Immature natural killer cell (primary cell): Measurements from ENCODE around the gene NTSR1. TPM values are rescaled to one million over a fixed set of nuclear protein-coding genes. Genes with fewer than 3 reads are reported as not detected.

Source experiments
- DNase-seq, 3 donors: peaks; one replicate each; pipeline ENCODE4 v3.0.0; 2022; ENCODE audit warnings: mixed read lengths in 1 of 3
- H3K27ac Mint-ChIP-seq, 6 donors: one replicate each; pipeline ENCODE4 v1.8.0; 2020; ENCODE audit warnings: mixed read lengths in 6 of 6, mild to moderate bottlenecking in 5 of 6, inconsistent platforms in 4 of 6, moderate library complexity in 3 of 6
- H3K27me3 Mint-ChIP-seq, 3 donors: one replicate each; pipeline ENCODE4 v1.8.0; 2020 to 2021; ENCODE audit warnings: low read depth in 3 of 3, mild to moderate bottlenecking in 3 of 3, mixed read lengths in 3 of 3, moderate library complexity in 3 of 3, inconsistent platforms in 1 of 3
- H3K36me3 Mint-ChIP-seq, 3 donors: one replicate each; pipeline ENCODE4 v1.8.0; 2020; ENCODE audit warnings: mixed read lengths in 3 of 3, inconsistent platforms in 2 of 3, mild to moderate bottlenecking in 2 of 3
- H3K4me1 Mint-ChIP-seq, 2 donors: one replicate each; pipeline ENCODE4 v1.8.0; 2020; ENCODE audit warnings: inconsistent platforms in 2 of 2, mild to moderate bottlenecking in 2 of 2, mixed read lengths in 2 of 2, moderate library complexity in 1 of 2
- H3K4me3 Mint-ChIP-seq, 5 donors: one replicate each; pipeline ENCODE4 v1.8.0; 2020; ENCODE audit warnings: mild to moderate bottlenecking in 5 of 5, mixed read lengths in 5 of 5, inconsistent platforms in 3 of 5, moderate library complexity in 3 of 5
- H3K9me3 Mint-ChIP-seq, 6 donors: one replicate each; pipeline ENCODE4 v1.8.0; 2020; ENCODE audit warnings: mild to moderate bottlenecking in 6 of 6, mixed read lengths in 6 of 6, inconsistent platforms in 4 of 6, moderate library complexity in 3 of 6
- polyA plus RNA-seq, 3 donors: library from polyadenylated mRNA; unstranded; fragments of 300-500 nt; fragmentation: Illumina TruSeq; gene quantifications; one replicate each; pipeline ENCODE4 v1.2.3, GENCODE V29; 2021

Gene NTSR1
- polyA plus RNA-seq, 3 donors from 2014 or later, result not detected

GRCh38 chr20:62793757-62794006 lies 85.0 kb downstream of the NTSR1 start:
- Mint-ChIP-seq H3K4me3 (peak overlapping the region; percentile 75 to 92 (median 81)), H3K27me3 (peaks cover 15 to 22% (median 16%) of the 10 kb centered on the region in 3 donors), H3K27ac (peak overlapping the region; percentile 82 to 96 (median 94)), H3K9me3 (no peaks in the 10 kb centered on the region), H3K36me3 (peaks cover 3 to 5% (median 4%) of the 10 kb centered on the region in 3 donors), H3K4me1 (peaks cover 29 to 46% of the 10 kb centered on the region in 2 donors)
- no peak for DNase-seq

- H3K27ac Mint-ChIP-seq, result peak overlapping the region; percentile 82 to 96 (median 95)
- DNase-seq, result peak; percentile 97 to 99 (median 98)
- peaks cover 3 to 6% (median 4%) of the 10 kb centered on the region in 3 donors for H3K36me3 Mint-ChIP-seq
- H3K27me3 Mint-ChIP-seq, result peaks cover 15 to 22% (median 16%) of the 10 kb centered on the region in 3 donors
- H3K4me1 Mint-ChIP-seq, result peaks cover 29 to 46% of the 10 kb centered on the region in 2 donors
- H3K9me3 Mint-ChIP-seq, result no peaks in the 10 kb centered on the region
- peak overlapping the region; percentile 87 to 92 (median 92) for H3K4me3 Mint-ChIP-seq
Measured at GRCh38 chr20:62794007-62794724, 85.5 kb downstream of the NTSR1 start.

- H3K27ac Mint-ChIP-seq, result peak overlapping the region; percentile 82 to 97 (median 95)
- peaks cover 15 to 22% (median 16%) of the 10 kb centered on the region in 3 donors for H3K27me3 Mint-ChIP-seq
- DNase-seq, result peak; percentile 55 to 63 (median 58)
- peaks cover 3 to 11% (median 8%) of the 10 kb centered on the region in 3 donors for H3K36me3 Mint-ChIP-seq
- H3K9me3 Mint-ChIP-seq, result no peaks in the 10 kb centered on the region
- peak overlapping the region; percentile 87 to 92 (median 92) for H3K4me3 Mint-ChIP-seq
- peaks cover 29 to 48% of the 10 kb centered on the region in 2 donors for H3K4me1 Mint-ChIP-seq
Measured at GRCh38 chr20:62795023-62795761, 86.6 kb downstream of the NTSR1 start.

- H3K4me1 Mint-ChIP-seq, result peaks cover 22 to 41% of the 10 kb centered on the region in 2 donors
Measured at GRCh38 chr20:62796699-62797491, 88.3 kb downstream of the NTSR1 start.

GRCh38 chr20:62797671-62798532 lies 89.3 kb downstream of the NTSR1 start:
- no peak for DNase-seq
- Mint-ChIP-seq H3K27ac (peak overlapping the region in 5 of 6 donors; percentile 7 to 91 (median 75)), H3K4me1 (peaks cover 22 to 34% of the 10 kb centered on the region in 2 donors), H3K27me3 (peaks cover 13 to 16% (median 15%) of the 10 kb centered on the region in 3 donors), H3K9me3 (no peaks in the 10 kb centered on the region), H3K36me3 (peaks cover 3 to 13% (median 8%) of the 10 kb centered on the region in 3 donors), H3K4me3 (peak overlapping the region; percentile 60 to 82 (median 70))

More at GRCh38 chr20:62796699-62797491, 88.3 kb downstream of the NTSR1 start:
- Mint-ChIP-seq H3K27ac (peak overlapping the region in 3 of 6 donors; percentile 30 to 86 (median 57)), H3K36me3 (peaks cover 3 to 13% (median 8%) of the 10 kb centered on the region in 3 donors), H3K9me3 (no peaks in the 10 kb centered on the region), H3K27me3 (peaks cover 13 to 18% (median 15%) of the 10 kb centered on the region in 3 donors), H3K4me3 (peak overlapping the region; percentile 35 to 82 (median 70))
- DNase-seq, result no peak

GRCh38 chr20:62799036-62799435 lies 90.4 kb downstream of the NTSR1 start:
- Mint-ChIP-seq H3K4me1 (peaks cover 16 to 29% of the 10 kb centered on the region in 2 donors), H3K4me3 (peak overlapping the region in 1 of 5 donors; percentile 18), H3K36me3 (peaks cover 3 to 13% (median 8%) of the 10 kb centered on the region in 3 donors), H3K27me3 (peaks cover 14 to 20% (median 15%) of the 10 kb centered on the region in 3 donors), H3K9me3 (no peaks in the 10 kb centered on the region), H3K27ac (no peak overlapping the region)
- DNase-seq, result no peak

GRCh38 chr20:62799459-62799858 lies 90.8 kb downstream of the NTSR1 start:
- H3K36me3 Mint-ChIP-seq, result peaks cover 3 to 13% (median 8%) of the 10 kb centered on the region in 3 donors
- no peak overlapping the region for H3K27ac Mint-ChIP-seq
- H3K4me3 Mint-ChIP-seq, result no peak overlapping the region
- peaks cover 14 to 20% (median 16%) of the 10 kb centered on the region in 3 donors for H3K27me3 Mint-ChIP-seq
- no peaks in the 10 kb centered on the region for H3K9me3 Mint-ChIP-seq
- H3K4me1 Mint-ChIP-seq, result peaks cover 19 to 32% of the 10 kb centered on the region in 2 donors
- no peak for DNase-seq

- H3K4me1 Mint-ChIP-seq, result peaks cover 19 to 31% of the 10 kb centered on the region in 2 donors
- H3K4me3 Mint-ChIP-seq, result peak overlapping the region in 2 of 5 donors; percentile 13 to 24
- H3K27ac Mint-ChIP-seq, result peak overlapping the region in 1 of 6 donors; percentile 31
- H3K36me3 Mint-ChIP-seq, result peaks cover 3 to 13% (median 8%) of the 10 kb centered on the region in 3 donors
- no peak for DNase-seq
- peaks cover 11 to 18% (median 13%) of the 10 kb centered on the region in 3 donors for H3K27me3 Mint-ChIP-seq
- H3K9me3 Mint-ChIP-seq, result no peaks in the 10 kb centered on the region
Measured at GRCh38 chr20:62799873-62800272, 91.2 kb downstream of the NTSR1 start.

- H3K27ac Mint-ChIP-seq, result peak overlapping the region in 1 of 6 donors; percentile 31
- H3K36me3 Mint-ChIP-seq, result peaks cover 3 to 13% (median 8%) of the 10 kb centered on the region in 3 donors
- peak overlapping the region in 2 of 5 donors; percentile 3 to 24 for H3K4me3 Mint-ChIP-seq
- H3K9me3 Mint-ChIP-seq, result no peaks in the 10 kb centered on the region
- H3K27me3 Mint-ChIP-seq, result peaks cover 11 to 15% (median 13%) of the 10 kb centered on the region in 3 donors
- peaks cover 19 to 31% of the 10 kb centered on the region in 2 donors for H3K4me1 Mint-ChIP-seq
- no peak for DNase-seq
Measured at GRCh38 chr20:62800314-62801259, 92.0 kb downstream of the NTSR1 start.

- no peak overlapping the region for H3K4me3 Mint-ChIP-seq
Measured at GRCh38 chr20:62801284-62802010, 92.8 kb downstream of the NTSR1 start.

GRCh38 chr20:62802026-62802712 lies 93.5 kb downstream of the NTSR1 start:
- Mint-ChIP-seq H3K4me1 (peaks cover 25 to 36% of the 10 kb centered on the region in 2 donors), H3K9me3 (no peaks in the 10 kb centered on the region), H3K27me3 (peaks cover 5 to 11% (median 7%) of the 10 kb centered on the region in 3 donors), H3K27ac (peak overlapping the region in 2 of 6 donors; percentile 46 to 49), H3K4me3 (peak overlapping the region in 1 of 5 donors; percentile 24), H3K36me3 (peaks cover 3 to 13% (median 8%) of the 10 kb centered on the region in 3 donors)
- no peak for DNase-seq

More at GRCh38 chr20:62801284-62802010, 92.8 kb downstream of the NTSR1 start:
- Mint-ChIP-seq H3K9me3 (no peaks in the 10 kb centered on the region), H3K36me3 (peaks cover 3 to 13% (median 8%) of the 10 kb centered on the region in 3 donors), H3K4me1 (peaks cover 20 to 34% of the 10 kb centered on the region in 2 donors), H3K27me3 (peaks cover 6 to 12% (median 10%) of the 10 kb centered on the region in 3 donors), H3K27ac (peak overlapping the region in 2 of 6 donors; percentile 5 to 46)
- DNase-seq, result no peak
